ENCODE data around the gene TBC1D16. TPM values are rescaled to one million over a fixed set of nuclear protein-coding genes. Genes with fewer than 3 reads are reported as not detected.

TBC1D16 gene
- total RNA-seq, 6 experiments from 2014 or later, result 5.8 to 21.0 (median 14.4) TPM

DNA sequence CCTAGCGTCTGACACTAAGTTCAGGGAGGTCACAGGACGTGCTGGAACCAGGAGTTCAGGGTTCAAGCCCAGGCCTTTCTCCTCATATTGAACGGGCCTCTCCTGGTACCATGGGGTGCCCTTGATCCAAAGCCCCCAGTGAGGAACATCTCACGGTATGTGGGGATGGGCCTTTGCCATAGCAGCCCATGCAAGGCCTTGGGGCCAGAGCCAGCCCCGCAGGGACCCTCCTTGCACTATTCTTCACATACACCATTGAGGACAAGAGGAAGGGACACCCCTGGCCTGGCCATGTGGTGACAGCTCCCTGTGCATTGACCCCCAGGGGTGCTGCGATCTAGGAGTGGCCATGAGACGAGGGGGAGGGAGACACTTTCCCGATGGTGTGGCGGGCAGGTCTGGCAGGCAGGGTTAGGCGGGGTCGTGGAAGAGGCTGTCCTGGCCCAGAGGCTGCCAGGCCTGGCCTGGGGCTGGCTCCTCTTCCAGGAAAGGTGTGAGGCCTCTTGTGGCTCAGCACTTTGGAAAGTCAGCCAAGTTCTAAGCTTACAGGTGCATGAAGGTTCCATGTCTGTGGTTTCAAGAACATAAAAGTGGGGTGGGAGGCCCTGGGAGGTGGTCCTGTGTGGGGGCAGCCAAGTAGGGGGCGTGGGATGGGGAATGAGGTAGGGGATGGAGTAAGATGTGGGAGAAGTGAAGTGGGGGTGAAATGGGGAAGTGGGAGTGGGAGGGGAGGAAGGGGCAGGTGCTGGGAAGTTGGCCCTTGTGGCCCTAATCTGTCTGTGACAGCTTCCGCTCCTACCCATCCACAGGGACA, 107.8 kb downstream of the TBC1D16 start:
- Histone ChIP-seq H3K36me3 (no peaks in the 10 kb centered on the region), H3K27me3 (no peaks in the 10 kb centered on the region), H3K4me3 (no peak overlapping the region), H3K27ac (no peak overlapping the region), H3K9me3 (no peaks in the 10 kb centered on the region), H3K4me1 (peaks cover 0 to 35% (median 2%) of the 10 kb centered on the region in 4 donors)
- WGBS (ENCODE audit: insufficient coverage, low coverage, low lambda C conversion rate, missing lambda C conversion rate), result 59% methylated on average over 2 of the region's 13 CpGs
- DNase-seq, result no peak
- no peak for ATAC-seq
- intact Hi-C loops (cut with DNase I), result loop anchor here in 1 of 2 donors (10.0 kb wide), 1 partner anchor 57 kb away; no protein-coding TSS in a partner anchor
- TF ChIP-seq CTCF (IDR thresholded peaks at IDR 0.05) (no peak), POLR2A (IDR thresholded peaks at IDR 0.05) (no peak)

DNA sequence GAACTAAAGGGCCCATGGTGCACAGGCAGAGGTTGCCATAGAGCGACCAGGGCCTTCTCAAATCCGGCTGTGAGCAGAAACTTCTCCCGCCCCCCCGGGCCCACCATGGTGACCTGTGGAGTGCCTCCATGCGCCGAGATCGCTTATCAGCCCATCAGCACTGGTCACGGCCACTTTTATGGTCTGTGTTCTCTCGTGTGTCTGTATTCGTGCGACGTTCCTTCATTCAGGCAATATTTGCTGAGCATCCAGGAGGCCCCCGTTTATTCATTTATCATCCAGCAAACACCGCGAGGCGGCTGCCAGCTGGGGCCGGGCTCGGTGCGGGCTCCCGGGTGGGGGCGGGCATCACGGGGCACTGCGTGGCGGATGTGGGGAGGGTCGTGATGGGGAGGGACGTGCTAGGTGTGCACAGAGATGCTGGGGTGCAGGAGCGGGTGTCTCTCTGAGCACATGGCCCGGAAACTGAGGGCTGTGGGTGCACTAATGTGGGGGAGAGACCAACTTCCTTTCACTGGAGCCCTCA, 108.5 kb downstream of the TBC1D16 start:
- Histone ChIP-seq H3K36me3 (no peaks in the 10 kb centered on the region), H3K9me3 (no peaks in the 10 kb centered on the region), H3K27ac (no peak overlapping the region), H3K4me3 (no peak overlapping the region), H3K4me1 (peaks cover 0 to 30% (median 2%) of the 10 kb centered on the region in 4 donors), H3K27me3 (no peaks in the 10 kb centered on the region)
- ATAC-seq (no peak), DNase-seq (no peak)
- WGBS (ENCODE audit: insufficient coverage, low coverage, low lambda C conversion rate, missing lambda C conversion rate), result 80% methylated on average over 11 of the region's 28 CpGs
- intact Hi-C loops (cut with DNase I), result loop anchor here in 1 of 2 donors (10.0 kb wide), 1 partner anchor 58 kb away; no protein-coding TSS in a partner anchor
- TF ChIP-seq POLR2A (IDR thresholded peaks at IDR 0.05) (no peak), CTCF (IDR thresholded peaks at IDR 0.05) (no peak)

DNA sequence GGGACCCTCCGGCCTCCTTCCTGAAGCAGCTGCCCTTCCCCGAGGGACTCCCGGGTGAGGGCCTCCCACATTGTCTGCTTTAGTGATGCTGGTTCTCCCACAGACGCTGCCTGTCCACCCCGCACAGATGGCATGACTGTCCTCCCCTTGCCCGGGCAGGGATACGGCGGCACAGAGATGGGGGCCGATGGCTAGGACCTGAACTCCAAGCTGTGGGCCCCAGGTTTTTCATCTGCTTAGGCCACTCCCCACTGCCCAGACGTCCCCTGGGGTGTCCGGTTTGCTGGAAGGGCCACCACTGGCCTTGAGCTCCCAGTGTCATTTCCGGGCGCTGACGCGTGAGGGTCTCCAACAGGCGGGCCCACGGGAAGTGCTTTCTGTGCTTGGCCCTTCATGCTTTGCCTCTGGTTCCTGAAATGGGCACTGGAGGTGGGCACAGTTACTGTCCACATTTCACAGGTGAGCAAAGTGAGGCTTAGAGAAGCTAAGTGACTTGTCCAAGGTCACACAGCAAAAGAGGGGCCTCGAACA, 109.0 kb downstream of the TBC1D16 start:
- DNase-seq, result no peak
- H3K27ac ChIP-seq, result peak overlapping the region in 1 of 3 donors; percentile 15
- no peaks in the 10 kb centered on the region for H3K9me3 ChIP-seq
- H3K36me3 ChIP-seq, result no peaks in the 10 kb centered on the region
- ATAC-seq, result no peak
- no peaks in the 10 kb centered on the region for H3K27me3 ChIP-seq
- 42% methylated on average over 2 of the region's 18 CpGs for WGBS (ENCODE audit: insufficient coverage, low coverage, low lambda C conversion rate, missing lambda C conversion rate)
- H3K4me1 ChIP-seq, result peaks cover 0 to 24% (median 2%) of the 10 kb centered on the region in 4 donors
- no peak overlapping the region for H3K4me3 ChIP-seq
- intact Hi-C loops (cut with DNase I), result loop anchor here in 1 of 2 donors (10.0 kb wide), 1 partner anchor 58 kb away; no protein-coding TSS in a partner anchor
- TF ChIP-seq CTCF (IDR thresholded peaks at IDR 0.05), result no peak
- TF ChIP-seq POLR2A (IDR thresholded peaks at IDR 0.05), result no peak

GRCh38 chr17:79926142-79926604, 109.5 kb downstream of the TBC1D16 start:
- DNase-seq (no peak), ATAC-seq (no peak)
- Histone ChIP-seq H3K27ac (peak overlapping the region in 1 of 3 donors; percentile 15), H3K36me3 (no peaks in the 10 kb centered on the region), H3K4me1 (peaks cover 0 to 19% (median 2%) of the 10 kb centered on the region in 4 donors), H3K4me3 (no peak overlapping the region), H3K9me3 (no peaks in the 10 kb centered on the region), H3K27me3 (no peaks in the 10 kb centered on the region)
- TF ChIP-seq CTCF (IDR thresholded peaks at IDR 0.05) (no peak), POLR2A (IDR thresholded peaks at IDR 0.05) (no peak)
- 47% methylated on average over 5 of the region's 9 CpGs for WGBS (ENCODE audit: insufficient coverage, low coverage, low lambda C conversion rate, missing lambda C conversion rate)
- intact Hi-C loops (cut with DNase I), result loop anchor here in 1 of 2 donors (10.0 kb wide), 1 partner anchor 59 kb away; no protein-coding TSS in a partner anchor

Data from right lobe of liver (tissue), 6 donors.